Activated CD4-positive, alpha-beta T cell treated with anti-CD3 and anti-CD28 coated beads for 36 hours (primary cell): Measurements from ENCODE around the gene D2HGDH. TPM values are rescaled to one million over a fixed set of nuclear protein-coding genes. Genes with fewer than 3 reads are reported as not detected.

Experiments
- ATAC-seq: fragments of 200-7000 bp; cut with Tn5 transposase; one replicate; pipeline ENCODE4 v1.10.0; 2021; ENCODE audit warnings: mild to moderate bottlenecking, moderate library complexity
- CTCF ChIA-PET: fragments of 350-600 bp; sonication (Branson Sonifier 250); formaldehyde crosslinking; loops from one replicate; lab custom pipeline; 2021; ENCODE audit warnings: antibody characterized with exemption; lab: Charles Lee
- POLR2A ChIA-PET: fragments of 350-600 bp; sonication (Branson Sonifier 250); formaldehyde crosslinking; loops from one replicate; lab custom pipeline; 2021; ENCODE audit warnings: antibody characterized with exemption, inconsistent platforms; lab: Charles Lee
- DNase-seq: peaks from one replicate; pipeline ENCODE4 v3.0.0-alpha.2; 2020
- H3K27ac Mint-ChIP-seq: one replicate; pipeline ENCODE4 v1.8.0; 2021; ENCODE audit warnings: mixed read lengths
- H3K27me3 Mint-ChIP-seq: one replicate; pipeline ENCODE4 v1.8.0; 2021; ENCODE audit warnings: mixed read lengths
- H3K36me3 Mint-ChIP-seq: one replicate; pipeline ENCODE4 v1.8.0; 2021; ENCODE audit warnings: low read depth, mixed read lengths
- H3K4me1 Mint-ChIP-seq: one replicate; pipeline ENCODE4 v1.8.0; 2021; ENCODE audit warnings: mixed read lengths
- H3K4me3 Mint-ChIP-seq: one replicate; pipeline ENCODE4 v1.8.0; 2021; ENCODE audit warnings: mild to moderate bottlenecking, moderate library complexity, mixed read lengths
- H3K9me3 Mint-ChIP-seq: one replicate; pipeline ENCODE4 v1.8.0; 2021; ENCODE audit warnings: low read depth, mixed read lengths
- intact Hi-C, 2 experiments: fragments of 100-400 bp; cut with DNase I in 1 of 2; cut with micrococcal nuclease in 1 of 2; formaldehyde crosslinking; loops; one replicate each; pipeline versions ENCODE4 v1.14.2 to v1.15.1; 2022 to 2024; cut with DNase I, micrococcal nuclease
- total RNA-seq, 2 experiments: library from RNA; stranded (reverse); gene quantifications; one replicate each; pipeline ENCODE4 v1.2.3, GENCODE V29; 2021

Gene D2HGDH
- total RNA-seq, 2 experiments from 2014 or later = 18.2 to 34.1 TPM

- no peak overlapping the region for H3K4me3 Mint-ChIP-seq
- ChIA-PET CTCF (no interaction called here), POLR2A (no interaction called here)
- DNase-seq (no peak), ATAC-seq (no peak)
- no peaks in the 10 kb centered on the region for H3K27me3 Mint-ChIP-seq
- no peaks in the 10 kb centered on the region for H3K9me3 Mint-ChIP-seq
- H3K36me3 Mint-ChIP-seq = peaks cover 31% of the 10 kb centered on the region
- H3K27ac Mint-ChIP-seq = no peak overlapping the region
- no peaks in the 10 kb centered on the region for H3K4me1 Mint-ChIP-seq
- intact Hi-C loops = no loop called here
Observed at GRCh38 chr2:241748468-241749256, 14.2 kb downstream of the D2HGDH start.

- intact Hi-C loops = no loop called here
- ATAC-seq (no peak), DNase-seq (no peak)
- Mint-ChIP-seq H3K27ac (no peak overlapping the region), H3K27me3 (no peaks in the 10 kb centered on the region), H3K9me3 (no peaks in the 10 kb centered on the region), H3K4me3 (no peak overlapping the region), H3K36me3 (peaks cover 31% of the 10 kb centered on the region), H3K4me1 (no peaks in the 10 kb centered on the region)
- ChIA-PET POLR2A (no interaction called here), CTCF (no interaction called here)
Observed at GRCh38 chr2:241750076-241750840, 15.8 kb downstream of the D2HGDH start.

- H3K27ac Mint-ChIP-seq = no peak overlapping the region
- no peaks in the 10 kb centered on the region for H3K27me3 Mint-ChIP-seq
- no peaks in the 10 kb centered on the region for H3K9me3 Mint-ChIP-seq
- no peak for DNase-seq
- no peak overlapping the region for H3K4me3 Mint-ChIP-seq
- ChIA-PET POLR2A (no interaction called here), CTCF (no interaction called here)
- H3K36me3 Mint-ChIP-seq = peaks cover 23% of the 10 kb centered on the region
- intact Hi-C loops = no loop called here
- no peaks in the 10 kb centered on the region for H3K4me1 Mint-ChIP-seq
- ATAC-seq = no peak
Observed at GRCh38 chr2:241751152-241751551, 16.7 kb downstream of the D2HGDH start.

- Mint-ChIP-seq H3K36me3 (peaks cover 23% of the 10 kb centered on the region), H3K27ac (no peak overlapping the region), H3K4me3 (no peak overlapping the region), H3K27me3 (no peaks in the 10 kb centered on the region), H3K9me3 (no peaks in the 10 kb centered on the region), H3K4me1 (no peaks in the 10 kb centered on the region)
- ATAC-seq (no peak), DNase-seq (no peak)
- ChIA-PET CTCF (no interaction called here), POLR2A (no interaction called here)
- intact Hi-C loops = no loop called here
Observed at GRCh38 chr2:241751776-241752175, 17.3 kb downstream of the D2HGDH start.

GRCh38 chr2:241752253-241752652, 17.8 kb downstream of the D2HGDH start:
- H3K4me1 Mint-ChIP-seq = no peaks in the 10 kb centered on the region
- ChIA-PET POLR2A (no interaction called here), CTCF (no interaction called here)
- H3K36me3 Mint-ChIP-seq = peaks cover 21% of the 10 kb centered on the region
- DNase-seq (no peak), ATAC-seq (no peak)
- no peaks in the 10 kb centered on the region for H3K9me3 Mint-ChIP-seq
- H3K27me3 Mint-ChIP-seq = no peaks in the 10 kb centered on the region
- H3K27ac Mint-ChIP-seq = no peak overlapping the region
- no peak overlapping the region for H3K4me3 Mint-ChIP-seq
- intact Hi-C loops = no loop called here

GRCh38 chr2:241752689-241753276, 18.4 kb downstream of the D2HGDH start:
- H3K27ac Mint-ChIP-seq = no peak overlapping the region
- no peak for DNase-seq
- intact Hi-C loops = no loop called here
- no peaks in the 10 kb centered on the region for H3K27me3 Mint-ChIP-seq
- no peaks in the 10 kb centered on the region for H3K4me1 Mint-ChIP-seq
- peaks cover 23% of the 10 kb centered on the region for H3K36me3 Mint-ChIP-seq
- H3K4me3 Mint-ChIP-seq = no peak overlapping the region
- no peak for ATAC-seq
- ChIA-PET CTCF (no interaction called here), POLR2A (no interaction called here)
- H3K9me3 Mint-ChIP-seq = no peaks in the 10 kb centered on the region

- no peak overlapping the region for H3K27ac Mint-ChIP-seq
Observed at GRCh38 chr2:241753493-241753892, 19.1 kb downstream of the D2HGDH start.

GRCh38 chr2:241754042-241754441, 19.6 kb downstream of the D2HGDH start:
- no peak for DNase-seq
- H3K9me3 Mint-ChIP-seq = no peaks in the 10 kb centered on the region
- H3K27ac Mint-ChIP-seq = no peak overlapping the region
- ChIA-PET CTCF (interaction anchor here (0.6 kb wide), 1 partner anchor 106 kb away, joined by 4 read pairs; no protein-coding TSS in a partner anchor), POLR2A (interaction anchor here (0.6 kb wide), 1 partner anchor 137 kb away, joined by 3 read pairs; no protein-coding TSS in a partner anchor)
- no peak for ATAC-seq
- no peak overlapping the region for H3K4me3 Mint-ChIP-seq
- H3K27me3 Mint-ChIP-seq = no peaks in the 10 kb centered on the region
- intact Hi-C loops = no loop called here
- no peaks in the 10 kb centered on the region for H3K4me1 Mint-ChIP-seq
- peaks cover 22% of the 10 kb centered on the region for H3K36me3 Mint-ChIP-seq

More at GRCh38 chr2:241753493-241753892, 19.1 kb downstream of the D2HGDH start:
- H3K4me1 Mint-ChIP-seq = no peaks in the 10 kb centered on the region
- peaks cover 25% of the 10 kb centered on the region for H3K36me3 Mint-ChIP-seq
- DNase-seq (no peak), ATAC-seq (no peak)
- POLR2A ChIA-PET = no interaction called here
- CTCF ChIA-PET = interaction anchor here (0.6 kb wide), 1 partner anchor 107 kb away, joined by 4 read pairs; no protein-coding TSS in a partner anchor
- no peaks in the 10 kb centered on the region for H3K27me3 Mint-ChIP-seq
- no peak overlapping the region for H3K4me3 Mint-ChIP-seq
- intact Hi-C loops = no loop called here
- H3K9me3 Mint-ChIP-seq = no peaks in the 10 kb centered on the region

- Mint-ChIP-seq H3K4me3 (no peak overlapping the region), H3K4me1 (peaks cover 2% of the 10 kb centered on the region), H3K27me3 (no peaks in the 10 kb centered on the region), H3K9me3 (peaks cover 2% of the 10 kb centered on the region), H3K27ac (no peak overlapping the region), H3K36me3 (peaks cover 23% of the 10 kb centered on the region)
- ATAC-seq = no peak
- CTCF ChIA-PET = no interaction called here
- no peak for DNase-seq
- POLR2A ChIA-PET = no interaction called here
- intact Hi-C loops = no loop called here
Observed at GRCh38 chr2:241755166-241755565, 20.7 kb downstream of the D2HGDH start.

GRCh38 chr2:241755777-241756176, 21.3 kb downstream of the D2HGDH start:
- no peaks in the 10 kb centered on the region for H3K27me3 Mint-ChIP-seq
- POLR2A ChIA-PET = no interaction called here
- intact Hi-C loops = no loop called here

GRCh38 chr2:241759067-241759807, 24.8 kb downstream of the D2HGDH start:
- ChIA-PET POLR2A (interaction anchor here (0.6 kb wide), 1 partner anchor 126 kb away, joined by 4 read pairs; no protein-coding TSS in a partner anchor), CTCF (no interaction called here)
- H3K27ac Mint-ChIP-seq = no peak overlapping the region
- no peaks in the 10 kb centered on the region for H3K27me3 Mint-ChIP-seq
- intact Hi-C loops = no loop called here
- DNase-seq (no peak), ATAC-seq (no peak)
- H3K4me1 Mint-ChIP-seq = peaks cover 17% of the 10 kb centered on the region
- peaks cover 22% of the 10 kb centered on the region for H3K36me3 Mint-ChIP-seq
- H3K4me3 Mint-ChIP-seq = no peak overlapping the region
- H3K9me3 Mint-ChIP-seq = peaks cover 2% of the 10 kb centered on the region

More at GRCh38 chr2:241755777-241756176, 21.3 kb downstream of the D2HGDH start:
- Mint-ChIP-seq H3K36me3 (peaks cover 25% of the 10 kb centered on the region), H3K4me3 (no peak overlapping the region), H3K9me3 (peaks cover 2% of the 10 kb centered on the region), H3K4me1 (peaks cover 2% of the 10 kb centered on the region), H3K27ac (no peak overlapping the region)
- CTCF ChIA-PET = no interaction called here
- DNase-seq (no peak), ATAC-seq (no peak)
